Neural crest cell (in vitro differentiated cells): Measurements from ENCODE around the gene MAGI2. TPM values are rescaled to one million over a fixed set of nuclear protein-coding genes. Genes with fewer than 3 reads are reported as not detected.

Experiments
- DNase-seq: peaks from one replicate; pipeline ENCODE4 v3.0.0; 2021; ENCODE audit warnings: low read depth, mixed read lengths, low spot score
- H3K27ac Mint-ChIP-seq: one replicate; pipeline ENCODE4 v1.8.0; 2021; ENCODE audit warnings: mild to moderate bottlenecking, mixed read lengths; ENCODE audit not compliant: unreplicated experiment
- H3K27me3 Mint-ChIP-seq: 2 replicates; pipeline ENCODE4 v1.8.0; 2021; ENCODE audit warnings: low read depth, mild to moderate bottlenecking, mixed read lengths
- H3K36me3 Mint-ChIP-seq: 2 replicates; pipeline ENCODE4 v1.8.0; 2021; ENCODE audit warnings: low read depth, mild to moderate bottlenecking, mixed read lengths
- H3K4me1 Mint-ChIP-seq: 2 replicates; pipeline ENCODE4 v1.8.0; 2021; ENCODE audit warnings: mixed read lengths
- H3K4me3 Mint-ChIP-seq: one replicate; pipeline ENCODE4 v1.8.0; 2021; ENCODE audit warnings: mild to moderate bottlenecking, mixed read lengths
- H3K9me3 Mint-ChIP-seq: 2 replicates; pipeline ENCODE4 v1.8.0; 2021; ENCODE audit warnings: mixed read lengths
- total RNA-seq: library from RNA; stranded (reverse); gene quantifications from 2 replicates; pipeline ENCODE4 v1.2.1, GENCODE V29; 2021
- TF ChIP-seq, protein P1 (sequence below): fragments of 200-600 bp; sonication (generic); conservative IDR thresholded peaks from 2 replicates; pipeline ENCODE4 v1.5.0; 2021; ENCODE audit warnings: antibody characterized with exemption, mild to moderate bottlenecking

MAGI2 gene
- total RNA-seq, 1 donor from 2014 or later: 10.0 TPM

DNA sequence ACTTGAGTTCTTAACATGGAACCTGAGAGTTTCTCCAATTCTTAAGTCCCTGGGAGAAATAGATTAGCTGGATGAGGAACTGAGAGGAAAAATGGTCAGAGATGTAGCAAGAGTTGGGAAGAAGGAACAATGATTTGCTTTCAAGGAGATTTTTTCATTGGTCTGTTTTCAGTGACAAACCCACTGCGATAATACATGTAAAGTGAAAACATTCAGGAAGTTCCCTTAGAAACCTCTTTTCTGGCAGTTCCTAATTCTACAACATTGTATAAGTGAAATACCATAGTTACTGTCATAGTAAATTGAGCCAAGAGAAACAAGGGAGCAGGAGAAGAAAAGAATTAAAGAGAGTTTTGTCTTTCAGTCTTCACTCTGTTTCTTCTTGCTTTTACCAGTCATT, 12.1 kb upstream of the MAGI2 start:
- DNase-seq: no peak
- Mint-ChIP-seq H3K27me3 (no peaks in the 10 kb centered on the region), H3K36me3 (peaks cover 5% of the 10 kb centered on the region), H3K4me3 (no peak overlapping the region), H3K4me1 (peaks cover 7% of the 10 kb centered on the region), H3K27ac (no peak overlapping the region), H3K9me3 (no peaks in the 10 kb centered on the region)
- TF ChIP-seq, protein P1, sequence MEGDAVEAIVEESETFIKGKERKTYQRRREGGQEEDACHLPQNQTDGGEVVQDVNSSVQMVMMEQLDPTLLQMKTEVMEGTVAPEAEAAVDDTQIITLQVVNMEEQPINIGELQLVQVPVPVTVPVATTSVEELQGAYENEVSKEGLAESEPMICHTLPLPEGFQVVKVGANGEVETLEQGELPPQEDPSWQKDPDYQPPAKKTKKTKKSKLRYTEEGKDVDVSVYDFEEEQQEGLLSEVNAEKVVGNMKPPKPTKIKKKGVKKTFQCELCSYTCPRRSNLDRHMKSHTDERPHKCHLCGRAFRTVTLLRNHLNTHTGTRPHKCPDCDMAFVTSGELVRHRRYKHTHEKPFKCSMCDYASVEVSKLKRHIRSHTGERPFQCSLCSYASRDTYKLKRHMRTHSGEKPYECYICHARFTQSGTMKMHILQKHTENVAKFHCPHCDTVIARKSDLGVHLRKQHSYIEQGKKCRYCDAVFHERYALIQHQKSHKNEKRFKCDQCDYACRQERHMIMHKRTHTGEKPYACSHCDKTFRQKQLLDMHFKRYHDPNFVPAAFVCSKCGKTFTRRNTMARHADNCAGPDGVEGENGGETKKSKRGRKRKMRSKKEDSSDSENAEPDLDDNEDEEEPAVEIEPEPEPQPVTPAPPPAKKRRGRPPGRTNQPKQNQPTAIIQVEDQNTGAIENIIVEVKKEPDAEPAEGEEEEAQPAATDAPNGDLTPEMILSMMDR: no peak

- TF ChIP-seq, protein P1: no peak
- no peaks in the 10 kb centered on the region for H3K27me3 Mint-ChIP-seq
Observed at GRCh38 chr7:79464051-79464450, 10.6 kb upstream of the MAGI2 start.

GRCh38 chr7:79462390-79462789, 8.9 kb upstream of the MAGI2 start:
- Mint-ChIP-seq H3K27ac (no peak overlapping the region), H3K36me3 (peaks cover 13% of the 10 kb centered on the region), H3K4me3 (no peak overlapping the region), H3K4me1 (no peaks in the 10 kb centered on the region), H3K9me3 (no peaks in the 10 kb centered on the region), H3K27me3 (no peaks in the 10 kb centered on the region)
- no peak for DNase-seq
- TF ChIP-seq, protein P1: no peak

More at GRCh38 chr7:79464051-79464450, 10.6 kb upstream of the MAGI2 start:
- no peaks in the 10 kb centered on the region for H3K9me3 Mint-ChIP-seq
- H3K4me3 Mint-ChIP-seq: no peak overlapping the region
- DNase-seq: no peak
- H3K4me1 Mint-ChIP-seq: peaks cover 7% of the 10 kb centered on the region
- H3K36me3 Mint-ChIP-seq: peaks cover 13% of the 10 kb centered on the region
- no peak overlapping the region for H3K27ac Mint-ChIP-seq

DNA sequence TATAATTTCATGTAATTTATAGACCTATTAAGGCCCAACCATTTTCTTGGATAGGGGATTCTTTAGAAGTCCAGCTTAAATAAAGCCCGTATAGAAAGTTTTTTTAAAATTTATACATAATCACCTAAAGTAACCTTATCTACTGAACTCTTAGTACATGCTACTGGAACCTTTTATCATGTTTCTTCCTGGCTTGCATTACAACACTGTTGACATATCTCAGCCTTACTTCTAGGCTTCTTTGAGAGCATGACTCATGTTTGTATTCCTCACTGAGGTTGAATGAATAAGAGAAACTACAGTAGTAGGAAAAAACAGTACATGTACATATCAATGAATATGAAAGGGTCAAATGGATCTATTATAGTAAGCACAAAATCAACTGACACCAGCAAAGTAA, 8.2 kb upstream of the MAGI2 start:
- no peak for DNase-seq
- Mint-ChIP-seq H3K27me3 (no peaks in the 10 kb centered on the region), H3K27ac (no peak overlapping the region), H3K4me1 (no peaks in the 10 kb centered on the region), H3K9me3 (no peaks in the 10 kb centered on the region), H3K36me3 (peaks cover 13% of the 10 kb centered on the region), H3K4me3 (no peak overlapping the region)
- TF ChIP-seq, protein P1: no peak

DNA sequence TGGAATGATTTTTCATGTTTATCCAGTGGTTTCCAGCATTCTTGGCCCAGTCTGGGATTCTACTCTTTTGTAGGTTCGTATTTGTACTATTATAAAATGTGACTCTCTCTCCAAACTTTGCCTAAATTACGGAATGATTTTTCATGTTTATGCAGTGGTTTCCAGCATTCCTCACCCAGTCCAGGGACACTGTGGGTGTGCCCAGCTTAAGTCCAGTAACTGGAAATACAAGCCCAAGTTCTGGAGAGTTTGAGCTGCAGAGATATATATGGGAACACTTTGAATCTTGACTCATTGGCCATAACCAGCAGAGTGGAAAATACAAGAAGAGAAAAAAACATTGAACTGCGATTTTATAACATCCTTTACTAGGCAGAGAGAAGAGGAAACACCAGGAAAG, 5.9 kb upstream of the MAGI2 start:
- no peak for DNase-seq
- TF ChIP-seq, protein P1: no peak
- H3K9me3 Mint-ChIP-seq: no peaks in the 10 kb centered on the region
- no peak overlapping the region for H3K27ac Mint-ChIP-seq
- H3K27me3 Mint-ChIP-seq: peaks cover 2% of the 10 kb centered on the region
- H3K36me3 Mint-ChIP-seq: peaks cover 10% of the 10 kb centered on the region
- H3K4me1 Mint-ChIP-seq: peaks cover 16% of the 10 kb centered on the region
- no peak overlapping the region for H3K4me3 Mint-ChIP-seq

GRCh38 chr7:79458796-79459195, 5.3 kb upstream of the MAGI2 start:
- Mint-ChIP-seq H3K4me3 (no peak overlapping the region), H3K36me3 (peaks cover 7% of the 10 kb centered on the region), H3K4me1 (peaks cover 17% of the 10 kb centered on the region), H3K9me3 (no peaks in the 10 kb centered on the region), H3K27ac (no peak overlapping the region), H3K27me3 (peaks cover 3% of the 10 kb centered on the region)
- no peak for DNase-seq
- TF ChIP-seq, protein P1: no peak
